Activated T-cell treated with anti-CD3 and anti-CD28 coated beads, Interleukin-2, amount 50 U/mL, for 24 hours (primary cell): ENCODE data around the gene RBM20.

Experiments
- DNase-seq: peaks from one replicate; pipeline ENCODE4 v3.0.0-alpha.2; 2020
- H3K27ac Mint-ChIP-seq: 2 replicates; pipeline ENCODE4 v1.8.0; 2020; ENCODE audit warnings: mild to moderate bottlenecking, mixed read lengths
- H3K27me3 Mint-ChIP-seq: 2 replicates; pipeline ENCODE4 v1.8.0; 2020; ENCODE audit warnings: mixed read lengths
- H3K36me3 Mint-ChIP-seq: 2 replicates; pipeline ENCODE4 v1.8.0; 2020; ENCODE audit warnings: low read depth, mixed read lengths
- H3K4me1 Mint-ChIP-seq: 2 replicates; pipeline ENCODE4 v1.8.0; 2020; ENCODE audit warnings: low read depth, mixed read lengths
- H3K4me3 Mint-ChIP-seq: 2 replicates; pipeline ENCODE4 v1.8.0; 2020; ENCODE audit warnings: mild to moderate bottlenecking, moderate library complexity, mixed read lengths
- H3K9me3 Mint-ChIP-seq: 2 replicates; pipeline ENCODE4 v1.8.0; 2020; ENCODE audit warnings: mixed read lengths

RBM20 gene

DNA sequence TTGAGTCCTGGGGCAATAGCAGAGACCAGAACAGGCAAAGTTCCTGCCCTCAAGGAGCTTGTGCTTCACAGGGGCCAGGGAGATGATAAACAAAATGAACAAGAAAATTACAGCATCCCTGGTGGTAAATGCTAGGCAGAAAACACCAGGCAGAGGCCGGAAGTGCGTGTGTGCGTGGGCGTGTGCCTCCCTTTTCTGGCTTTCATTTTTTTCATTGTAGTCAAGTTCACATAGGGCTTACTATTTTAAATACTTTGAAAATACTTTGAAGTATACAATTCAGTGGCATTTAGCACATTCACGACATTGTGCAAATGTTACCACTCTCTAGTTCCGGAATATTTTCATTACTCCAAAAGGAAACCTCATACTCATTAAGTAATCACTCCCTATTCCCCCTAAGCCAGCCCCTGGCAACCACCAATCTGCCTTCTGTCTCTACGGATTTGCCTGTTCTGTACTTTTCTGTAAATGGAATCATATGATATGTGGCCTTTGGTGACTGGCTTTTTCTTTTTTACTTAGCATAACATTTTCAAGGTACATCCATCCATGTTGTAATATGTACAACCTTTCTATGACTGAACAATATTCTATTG, 139.5 kb downstream of the RBM20 start:
- Mint-ChIP-seq H3K36me3 (no peaks in the 10 kb centered on the region), H3K4me1 (peaks cover 63% of the 10 kb centered on the region), H3K27me3 (no peaks in the 10 kb centered on the region), H3K4me3 (no peak overlapping the region), H3K9me3 (peaks cover 5% of the 10 kb centered on the region), H3K27ac (peak overlapping the region; percentile 70)
- DNase-seq: peak; percentile 81

DNA sequence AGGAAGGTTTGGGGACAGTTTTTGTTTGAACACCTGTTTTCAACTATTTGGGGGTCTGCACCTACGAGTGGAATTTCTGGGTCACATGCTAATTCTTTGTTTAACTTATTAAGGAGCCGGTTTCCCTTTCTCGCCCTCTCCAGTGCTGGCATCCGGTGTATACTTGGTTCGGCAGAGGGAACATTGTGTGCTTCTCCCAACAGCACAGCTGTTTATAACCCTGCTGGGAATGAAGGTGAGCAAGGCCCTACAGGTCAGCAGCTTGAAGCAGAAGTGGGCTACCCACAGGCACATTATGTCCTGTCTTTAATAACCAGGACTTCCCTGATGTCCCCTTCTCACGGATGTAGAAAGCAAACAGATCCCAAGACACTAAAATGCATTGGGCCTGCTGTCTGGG, 140.1 kb downstream of the RBM20 start:
- H3K4me3 Mint-ChIP-seq: no peak overlapping the region
- no peak for DNase-seq
- H3K36me3 Mint-ChIP-seq: no peaks in the 10 kb centered on the region
- no peaks in the 10 kb centered on the region for H3K27me3 Mint-ChIP-seq
- H3K4me1 Mint-ChIP-seq: peaks cover 57% of the 10 kb centered on the region
- H3K27ac Mint-ChIP-seq: peak overlapping the region; percentile 70
- peaks cover 5% of the 10 kb centered on the region for H3K9me3 Mint-ChIP-seq

DNA sequence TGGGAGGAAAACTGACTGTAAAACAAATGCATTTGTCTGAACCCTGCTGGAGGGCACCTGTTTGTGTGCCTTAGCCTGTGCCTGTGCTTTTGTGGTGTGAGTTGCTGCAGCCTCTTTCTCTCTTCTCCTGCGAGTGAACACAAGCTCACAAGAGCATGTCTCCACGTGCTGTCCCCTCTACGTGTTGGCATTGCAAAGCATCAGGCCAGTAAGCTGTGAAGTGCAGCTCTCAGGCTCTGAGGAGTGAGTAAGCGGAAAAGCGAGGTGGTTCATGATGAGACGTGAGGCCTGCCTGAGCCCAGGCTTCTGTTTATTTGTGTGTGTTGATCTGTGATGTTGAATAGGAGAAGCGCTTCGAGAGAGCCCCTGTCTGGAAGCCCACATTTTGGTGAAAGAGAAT, 142.0 kb downstream of the RBM20 start:
- Mint-ChIP-seq H3K4me3 (no peak overlapping the region), H3K27me3 (no peaks in the 10 kb centered on the region), H3K27ac (peak overlapping the region; percentile 30), H3K36me3 (no peaks in the 10 kb centered on the region), H3K9me3 (peaks cover 5% of the 10 kb centered on the region), H3K4me1 (peaks cover 44% of the 10 kb centered on the region)
- no peak for DNase-seq

DNA sequence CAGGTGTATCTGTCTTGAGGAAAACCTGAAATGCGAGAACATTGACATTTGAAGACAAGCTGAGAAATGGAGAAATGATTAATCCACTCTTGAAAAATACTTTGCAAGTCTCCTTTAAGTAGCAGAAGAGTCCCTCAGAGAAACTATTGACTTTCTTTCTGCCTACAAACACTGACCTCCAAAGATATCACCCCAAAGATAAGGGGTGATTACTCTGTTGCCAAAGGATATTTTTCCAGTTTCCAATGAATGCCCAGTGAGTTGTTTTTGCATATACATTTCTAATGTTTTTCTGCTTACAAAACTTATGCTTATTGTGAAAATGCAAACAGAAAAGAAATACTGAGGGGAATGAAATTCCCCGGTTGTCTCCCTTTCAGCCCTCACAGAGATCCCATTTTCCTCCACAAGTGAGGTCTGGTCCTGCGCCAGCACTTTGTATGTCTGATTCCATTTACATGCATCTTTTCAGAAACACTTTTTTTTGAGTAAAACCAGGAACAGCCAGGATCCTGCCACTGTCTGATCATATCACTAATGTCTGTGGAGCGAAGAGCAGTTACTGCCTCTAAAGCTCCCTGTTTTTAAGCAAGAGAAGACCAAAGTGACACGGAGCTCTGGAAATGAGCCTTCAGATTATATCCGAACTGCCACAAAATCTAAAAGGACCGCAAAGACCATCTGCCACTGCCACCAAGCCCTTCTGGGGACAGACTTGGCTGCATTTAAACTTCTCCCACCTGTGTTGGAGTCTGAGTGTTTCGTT, 144.7 kb downstream of the RBM20 start:
- DNase-seq: no peak
- H3K36me3 Mint-ChIP-seq: no peaks in the 10 kb centered on the region

DNA sequence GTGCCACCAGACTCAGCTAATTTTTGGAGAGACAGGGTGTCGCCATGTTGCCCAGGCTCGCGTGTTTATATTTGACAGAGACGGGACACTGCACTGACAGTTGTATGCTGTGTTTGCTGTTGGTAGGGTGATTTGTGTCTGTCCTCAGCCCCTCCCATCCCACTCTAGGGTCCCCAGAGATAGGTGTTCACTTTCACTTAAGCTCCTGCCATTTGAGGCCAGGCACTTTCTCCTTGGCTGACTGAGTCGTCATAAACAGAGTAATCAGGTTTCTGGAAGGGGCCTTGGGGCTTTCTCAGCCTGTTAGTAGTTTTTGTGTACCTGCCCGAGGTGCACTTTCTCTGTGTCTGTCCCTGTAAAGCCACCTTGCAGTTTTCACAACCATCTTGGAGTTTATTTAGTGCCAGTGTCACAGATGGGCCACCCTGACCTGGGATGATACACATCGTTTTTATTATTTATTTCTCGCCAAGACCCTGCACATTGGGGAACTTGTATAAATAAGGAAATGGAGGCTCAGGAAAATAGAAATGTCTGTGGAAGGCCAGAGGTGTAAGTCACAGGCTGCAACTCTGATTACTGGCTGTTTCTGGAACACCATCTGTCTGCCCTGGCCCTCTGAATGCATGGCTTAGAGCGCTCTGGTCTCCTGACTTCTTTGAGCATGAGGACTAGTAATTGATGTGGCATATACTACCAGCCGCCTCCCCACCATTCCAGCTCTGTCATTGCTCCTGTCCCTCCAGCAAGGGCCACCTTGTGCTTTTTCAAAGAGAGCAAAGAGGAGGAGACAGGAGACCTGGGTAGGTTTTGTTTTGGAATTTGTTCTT, 145.7 kb downstream of the RBM20 start:
- Mint-ChIP-seq H3K9me3 (no peaks in the 10 kb centered on the region), H3K27me3 (no peaks in the 10 kb centered on the region), H3K27ac (no peak overlapping the region), H3K4me3 (no peak overlapping the region), H3K36me3 (no peaks in the 10 kb centered on the region), H3K4me1 (peaks cover 16% of the 10 kb centered on the region)
- no peak for DNase-seq

More for the DNA sequence above, 144.7 kb downstream of the RBM20 start:
- Mint-ChIP-seq H3K27ac (no peak overlapping the region), H3K4me1 (peaks cover 24% of the 10 kb centered on the region), H3K4me3 (no peak overlapping the region), H3K9me3 (no peaks in the 10 kb centered on the region), H3K27me3 (no peaks in the 10 kb centered on the region)

DNA sequence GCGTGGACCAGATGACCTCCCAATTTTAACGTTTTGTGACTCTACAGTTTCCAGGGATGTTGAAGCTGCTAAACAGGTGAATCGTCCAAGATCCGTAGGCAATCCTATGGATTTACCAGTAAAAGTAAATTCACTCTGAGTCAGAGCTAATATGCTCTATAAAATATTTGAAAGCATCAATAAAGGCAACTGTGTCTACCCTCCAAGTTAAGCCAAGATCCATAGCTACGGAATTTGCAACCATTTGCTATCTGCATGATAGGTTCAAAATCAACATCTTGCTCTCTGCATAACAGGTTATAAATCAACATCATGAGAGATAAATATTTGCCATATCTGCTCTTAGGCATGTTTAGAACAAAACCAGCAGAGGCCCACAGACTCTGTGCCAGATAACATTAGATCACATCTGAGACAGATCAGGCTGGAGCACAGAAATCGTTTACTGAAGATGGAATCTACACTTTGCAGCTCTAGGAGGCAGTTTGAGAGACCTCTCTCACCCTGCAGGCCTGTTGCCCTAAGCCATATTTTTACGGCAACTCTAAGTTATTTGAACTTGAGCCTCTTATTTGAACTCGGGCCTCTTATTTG, 146.9 kb downstream of the RBM20 start:
- H3K27me3 Mint-ChIP-seq: no peaks in the 10 kb centered on the region
- H3K4me1 Mint-ChIP-seq: peaks cover 6% of the 10 kb centered on the region
- DNase-seq: no peak
- H3K9me3 Mint-ChIP-seq: no peaks in the 10 kb centered on the region
- no peaks in the 10 kb centered on the region for H3K36me3 Mint-ChIP-seq
- H3K27ac Mint-ChIP-seq: no peak overlapping the region
- no peak overlapping the region for H3K4me3 Mint-ChIP-seq

DNA sequence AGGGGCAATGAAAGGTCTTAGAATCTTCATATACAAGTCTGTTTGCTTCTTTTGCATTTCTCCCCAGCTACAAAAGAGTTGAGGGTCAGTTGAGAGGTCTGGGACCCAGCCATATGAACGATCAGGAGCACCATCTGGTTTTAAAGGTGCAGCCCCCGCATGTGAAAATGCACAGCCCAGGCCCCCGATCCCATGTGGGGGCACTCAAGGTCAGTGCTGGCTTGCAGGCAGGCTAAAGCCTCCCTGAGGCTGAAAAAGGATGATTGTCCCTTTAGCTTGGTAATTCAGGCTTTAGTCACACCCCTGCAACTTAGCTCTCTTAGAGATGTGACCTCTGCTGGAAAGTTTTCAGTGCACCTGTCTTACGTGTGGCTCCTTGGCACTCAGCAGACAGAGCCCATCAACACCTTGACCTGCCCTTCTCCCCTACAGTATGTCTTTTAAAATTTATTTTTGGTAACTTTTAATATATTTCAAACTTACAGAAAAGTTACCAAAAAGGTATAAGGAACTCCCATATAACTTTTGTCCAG, 147.5 kb downstream of the RBM20 start:
- Mint-ChIP-seq H3K36me3 (no peaks in the 10 kb centered on the region), H3K4me1 (peaks cover under 1% of the 10 kb centered on the region), H3K27me3 (no peaks in the 10 kb centered on the region), H3K27ac (no peak overlapping the region), H3K9me3 (no peaks in the 10 kb centered on the region), H3K4me3 (no peak overlapping the region)
- DNase-seq: no peak

DNA sequence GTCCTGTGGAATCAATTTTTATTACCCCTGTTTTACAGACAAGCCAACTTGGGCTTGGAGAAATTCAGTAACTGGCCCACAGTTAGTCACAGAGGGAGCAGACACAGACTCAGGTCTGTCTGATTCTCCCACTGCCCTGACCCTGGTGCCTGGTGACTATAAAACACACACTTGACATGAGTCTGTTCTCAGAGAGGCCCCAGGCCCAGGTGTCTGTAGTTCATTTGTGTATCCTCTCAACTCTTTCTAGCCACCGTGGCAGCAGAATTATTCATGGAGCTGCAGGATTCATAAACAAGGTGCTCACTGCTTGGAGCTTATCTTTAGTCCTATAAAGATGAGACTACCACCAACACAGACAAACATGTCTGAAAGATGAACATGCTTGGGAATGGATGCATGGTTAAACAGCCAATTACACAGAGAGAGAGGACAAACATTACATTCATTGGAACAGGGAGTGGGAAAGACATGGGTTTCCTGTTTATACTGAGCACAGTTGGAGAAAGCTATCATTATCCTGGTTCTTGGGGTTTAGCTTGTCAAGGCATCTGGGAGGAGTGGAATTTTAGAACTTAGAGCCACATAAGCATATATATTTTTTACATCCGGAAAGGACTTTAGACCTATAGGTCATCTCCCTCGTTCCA, 148.5 kb downstream of the RBM20 start:
- H3K36me3 Mint-ChIP-seq: no peaks in the 10 kb centered on the region
- no peak overlapping the region for H3K4me3 Mint-ChIP-seq
- H3K9me3 Mint-ChIP-seq: no peaks in the 10 kb centered on the region
- H3K27ac Mint-ChIP-seq: no peak overlapping the region
- no peaks in the 10 kb centered on the region for H3K4me1 Mint-ChIP-seq
- DNase-seq: no peak
- no peaks in the 10 kb centered on the region for H3K27me3 Mint-ChIP-seq

DNA sequence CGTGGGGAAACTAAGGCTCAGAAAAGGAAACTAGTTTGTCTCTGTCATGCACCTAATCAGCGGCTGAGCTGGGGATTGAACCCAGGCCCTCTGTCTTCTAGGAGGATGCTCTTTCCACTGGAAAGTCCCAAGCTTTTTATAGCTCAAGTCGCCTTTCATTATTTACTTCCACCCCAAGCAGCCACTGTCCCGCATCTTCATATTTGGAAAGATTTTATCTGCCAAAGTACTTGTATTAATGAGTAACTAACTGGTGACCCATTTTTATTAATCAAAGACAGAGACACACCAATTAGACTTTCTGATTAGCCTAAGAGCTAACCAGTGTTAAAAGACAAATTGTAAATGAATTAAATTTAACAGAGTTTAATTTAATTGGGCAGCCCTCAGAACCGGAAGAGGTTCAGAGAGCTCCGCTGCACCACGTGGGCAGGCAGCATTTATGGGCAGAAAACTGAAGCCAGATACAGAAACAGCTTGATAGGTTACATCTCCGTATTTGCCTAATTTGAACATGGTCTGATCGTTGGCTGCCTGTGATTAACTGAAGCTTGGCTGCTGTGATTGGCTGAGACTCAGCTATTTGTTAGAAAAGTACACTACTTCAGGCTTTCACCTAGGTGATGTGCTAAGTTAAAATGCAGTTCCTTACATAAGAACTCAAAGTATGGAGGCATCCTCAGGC, 149.1 kb downstream of the RBM20 start:
- H3K4me1 Mint-ChIP-seq: peaks cover under 1% of the 10 kb centered on the region
- no peaks in the 10 kb centered on the region for H3K27me3 Mint-ChIP-seq
- H3K36me3 Mint-ChIP-seq: no peaks in the 10 kb centered on the region
- H3K9me3 Mint-ChIP-seq: no peaks in the 10 kb centered on the region
- no peak for DNase-seq
- no peak overlapping the region for H3K27ac Mint-ChIP-seq
- no peak overlapping the region for H3K4me3 Mint-ChIP-seq

DNA sequence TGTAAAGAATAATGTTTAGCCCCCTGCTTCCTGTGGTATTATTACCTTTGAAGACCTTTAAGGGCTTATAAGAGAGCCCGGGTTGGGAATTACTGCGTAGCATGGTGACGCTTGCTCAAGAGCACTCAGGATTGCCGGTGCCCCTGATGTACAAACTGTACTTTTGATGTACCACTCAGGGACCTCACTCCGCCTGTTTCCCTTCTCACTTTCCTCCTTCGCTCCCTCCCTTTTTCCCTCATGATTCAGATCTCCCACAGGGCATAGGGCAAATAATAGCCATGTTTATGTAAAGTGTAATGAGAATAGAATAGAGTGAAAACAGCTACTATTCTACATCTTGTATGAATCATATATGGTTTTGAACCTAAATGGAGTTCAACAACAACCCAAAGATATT, 149.8 kb downstream of the RBM20 start:
- no peak overlapping the region for H3K4me3 Mint-ChIP-seq
- no peaks in the 10 kb centered on the region for H3K9me3 Mint-ChIP-seq
- no peaks in the 10 kb centered on the region for H3K36me3 Mint-ChIP-seq
- H3K27me3 Mint-ChIP-seq: no peaks in the 10 kb centered on the region
- peaks cover 4% of the 10 kb centered on the region for H3K4me1 Mint-ChIP-seq
- no peak overlapping the region for H3K27ac Mint-ChIP-seq
- DNase-seq: no peak

DNA sequence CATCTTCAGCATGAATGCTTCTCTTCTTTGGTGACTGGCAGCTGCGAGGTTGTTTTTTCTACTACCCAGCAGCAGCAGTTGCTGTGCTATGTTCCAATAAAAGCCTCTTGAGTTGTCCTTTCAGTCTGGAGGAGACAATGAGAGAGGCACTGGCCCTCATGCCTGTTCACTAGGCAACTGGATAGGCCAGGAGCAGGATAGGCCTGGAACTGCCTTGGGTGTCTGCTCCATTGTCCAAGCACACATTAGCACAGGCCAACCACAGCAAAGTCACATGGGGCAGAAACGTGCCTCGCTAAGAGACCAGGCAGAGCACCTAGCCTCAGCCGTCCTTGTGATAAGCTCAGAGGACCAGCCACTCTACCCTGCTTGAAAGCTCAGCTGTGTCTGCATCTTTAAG, 150.7 kb downstream of the RBM20 start:
- H3K9me3 Mint-ChIP-seq: no peaks in the 10 kb centered on the region
- no peaks in the 10 kb centered on the region for H3K36me3 Mint-ChIP-seq
- no peak overlapping the region for H3K27ac Mint-ChIP-seq
- DNase-seq: no peak
- H3K4me3 Mint-ChIP-seq: no peak overlapping the region
- peaks cover 4% of the 10 kb centered on the region for H3K4me1 Mint-ChIP-seq
- H3K27me3 Mint-ChIP-seq: no peaks in the 10 kb centered on the region

DNA sequence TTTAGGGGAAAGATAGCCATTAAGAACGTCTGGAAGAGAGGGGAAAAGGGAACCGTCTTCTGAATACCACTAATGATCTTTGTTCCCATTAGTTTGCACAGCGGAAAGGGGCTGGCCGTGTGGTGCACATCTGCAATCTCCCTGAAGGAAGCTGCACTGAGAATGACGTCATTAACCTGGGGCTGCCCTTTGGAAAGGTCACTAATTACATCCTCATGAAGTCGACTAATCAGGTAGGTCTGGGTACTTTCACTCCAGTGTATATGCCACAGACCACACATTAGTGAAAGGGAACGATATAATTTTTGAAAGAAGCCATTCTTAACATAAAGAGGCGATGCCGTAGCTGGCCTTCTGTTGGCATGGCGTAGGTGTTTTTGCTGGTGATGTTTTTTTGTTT, 153.3 kb downstream of the RBM20 start:
- no peak for DNase-seq
- no peak overlapping the region for H3K4me3 Mint-ChIP-seq
- H3K9me3 Mint-ChIP-seq: no peaks in the 10 kb centered on the region
- no peak overlapping the region for H3K27ac Mint-ChIP-seq
- H3K4me1 Mint-ChIP-seq: peaks cover 6% of the 10 kb centered on the region
- H3K36me3 Mint-ChIP-seq: no peaks in the 10 kb centered on the region
- no peaks in the 10 kb centered on the region for H3K27me3 Mint-ChIP-seq

DNA sequence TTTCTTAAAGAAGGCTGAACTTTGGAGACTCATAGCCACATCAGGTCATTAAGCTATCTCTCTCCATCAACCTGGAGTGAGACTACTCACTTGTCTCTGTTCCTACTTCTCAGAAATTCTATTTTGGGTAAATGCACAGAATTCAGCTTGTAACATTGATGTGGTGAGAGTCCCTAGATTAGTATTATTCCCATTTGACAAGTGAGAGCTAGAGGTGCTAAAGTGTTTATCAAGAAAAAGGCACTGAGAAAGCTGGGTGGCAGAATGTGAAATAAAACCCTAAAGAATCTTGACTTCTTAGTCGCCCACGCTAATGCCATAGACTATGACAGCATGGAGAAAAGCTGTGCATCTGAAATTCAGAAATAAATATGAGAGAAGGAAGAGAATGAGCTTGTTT, 154.2 kb downstream of the RBM20 start:
- no peaks in the 10 kb centered on the region for H3K36me3 Mint-ChIP-seq
- DNase-seq: no peak
- H3K27me3 Mint-ChIP-seq: no peaks in the 10 kb centered on the region

DNA sequence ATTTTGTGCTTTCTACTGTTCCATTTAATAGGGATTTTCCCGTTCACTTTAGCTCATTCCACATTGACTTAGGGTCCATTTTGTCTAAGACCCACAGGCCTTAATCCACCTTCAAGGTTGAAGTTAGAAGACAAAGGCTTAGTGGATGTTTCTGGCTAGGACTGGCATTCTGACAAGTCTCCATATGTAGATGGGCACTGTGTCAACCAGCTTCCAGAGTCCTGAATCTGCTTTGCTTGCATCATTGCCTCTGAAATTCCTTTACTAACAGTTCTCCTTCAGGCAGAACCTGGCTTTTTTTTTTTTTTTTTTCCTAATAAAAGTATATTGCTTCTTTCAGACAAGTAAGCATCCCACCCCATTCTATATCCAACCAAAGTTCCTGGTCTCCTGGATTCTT, 158.0 kb downstream of the RBM20 start:
- Mint-ChIP-seq H3K4me3 (no peak overlapping the region), H3K27ac (no peak overlapping the region), H3K36me3 (no peaks in the 10 kb centered on the region), H3K4me1 (peaks cover 40% of the 10 kb centered on the region), H3K27me3 (no peaks in the 10 kb centered on the region), H3K9me3 (no peaks in the 10 kb centered on the region)
- no peak for DNase-seq

More for the DNA sequence above, 154.2 kb downstream of the RBM20 start:
- no peak overlapping the region for H3K4me3 Mint-ChIP-seq
- H3K9me3 Mint-ChIP-seq: no peaks in the 10 kb centered on the region
- H3K4me1 Mint-ChIP-seq: peaks cover 15% of the 10 kb centered on the region
- H3K27ac Mint-ChIP-seq: peak overlapping the region; percentile 47
